ENCODE data around the gene SEMA6A.
A peak's percentile ranks its signal among the peaks of the same experiment; 100 is the strongest.

The SEMA6A gene

GRCh38 chr5:116532762-116533525 is 41.7 kb downstream of the SEMA6A start:
- TF ChIP-seq CTCF (IDR thresholded peaks at IDR 0.05; ENCODE audit: unreplicated experiment in 3 of 3) = no peak
- Mint-ChIP-seq H3K9me3 (no peaks in the 10 kb centered on the region), H3K36me3 (ENCODE audit: low read depth) (no peaks in the 10 kb centered on the region), H3K27ac (peak overlapping the region in 1 of 3 experiments; percentile 69), H3K4me3 (peak overlapping the region; percentile 15 to 56 (median 20)), H3K4me1 (peaks cover 43% of the 10 kb centered on the region), H3K27me3 (ENCODE audit: low read depth) (no peaks in the 10 kb centered on the region)

GRCh38 chr5:116531635-116532034 is 43.0 kb downstream of the SEMA6A start:
- no peaks in the 10 kb centered on the region for H3K9me3 Mint-ChIP-seq
- no peak for TF ChIP-seq CTCF (IDR thresholded peaks at IDR 0.05; ENCODE audit: unreplicated experiment in 3 of 3)
- H3K4me1 Mint-ChIP-seq = peaks cover 50% of the 10 kb centered on the region
- H3K36me3 Mint-ChIP-seq (ENCODE audit: low read depth) = no peaks in the 10 kb centered on the region
- H3K27ac Mint-ChIP-seq = peak overlapping the region in 1 of 3 experiments; percentile 79
- H3K4me3 Mint-ChIP-seq = peak overlapping the region in 2 of 3 experiments; percentile 27 to 32
- H3K27me3 Mint-ChIP-seq (ENCODE audit: low read depth) = no peaks in the 10 kb centered on the region

DNA sequence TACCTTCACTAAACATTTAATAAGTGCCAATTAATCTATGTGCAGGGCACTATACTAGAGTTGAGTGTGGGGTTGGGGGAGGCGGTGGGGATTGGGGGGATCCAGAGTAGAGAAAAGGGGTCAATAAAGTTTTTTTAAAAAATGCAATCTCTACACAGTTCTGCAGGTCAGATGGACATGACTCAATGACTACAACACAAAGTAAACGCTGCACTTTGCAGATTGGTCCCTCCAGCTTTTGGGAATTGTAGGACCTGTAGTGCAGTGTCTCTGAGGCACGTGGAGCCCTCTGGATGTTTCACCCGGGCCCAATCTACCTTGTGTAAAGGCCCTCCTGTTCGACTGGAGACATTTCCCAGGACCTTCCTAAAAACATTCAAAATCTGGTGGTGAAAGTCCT is 43.5 kb downstream of the SEMA6A start:
- Mint-ChIP-seq H3K4me3 (no peak overlapping the region), H3K27me3 (ENCODE audit: low read depth) (no peaks in the 10 kb centered on the region), H3K4me1 (peaks cover 50% of the 10 kb centered on the region), H3K9me3 (no peaks in the 10 kb centered on the region), H3K27ac (peak overlapping the region in 1 of 3 experiments; percentile 79), H3K36me3 (ENCODE audit: low read depth) (no peaks in the 10 kb centered on the region)
- no peak for TF ChIP-seq CTCF (IDR thresholded peaks at IDR 0.05; ENCODE audit: unreplicated experiment in 3 of 3)

- H3K4me1 Mint-ChIP-seq = peaks cover 53% of the 10 kb centered on the region
- no peak for TF ChIP-seq CTCF (IDR thresholded peaks at IDR 0.05; ENCODE audit: unreplicated experiment in 3 of 3)
- H3K9me3 Mint-ChIP-seq = no peaks in the 10 kb centered on the region
Observed at GRCh38 chr5:116530276-116530675, 44.3 kb downstream of the SEMA6A start.

GRCh38 chr5:116529615-116530014 is 45.0 kb downstream of the SEMA6A start:
- TF ChIP-seq CTCF (IDR thresholded peaks at IDR 0.05; ENCODE audit: unreplicated experiment in 3 of 3) = no peak
- Mint-ChIP-seq H3K4me1 (peaks cover 60% of the 10 kb centered on the region), H3K27me3 (ENCODE audit: low read depth) (no peaks in the 10 kb centered on the region), H3K27ac (peak overlapping the region; percentile 58 to 75 (median 73)), H3K36me3 (ENCODE audit: low read depth) (no peaks in the 10 kb centered on the region), H3K4me3 (peak overlapping the region in 1 of 3 experiments; percentile 40), H3K9me3 (no peaks in the 10 kb centered on the region)

More at GRCh38 chr5:116530276-116530675, 44.3 kb downstream of the SEMA6A start:
- peak overlapping the region in 1 of 3 experiments; percentile 75 for H3K27ac Mint-ChIP-seq
- H3K27me3 Mint-ChIP-seq (ENCODE audit: low read depth) = no peaks in the 10 kb centered on the region
- no peaks in the 10 kb centered on the region for H3K36me3 Mint-ChIP-seq (ENCODE audit: low read depth)
- H3K4me3 Mint-ChIP-seq = no peak overlapping the region
